HepG2 (cell line): Measurements from ENCODE around the gene CLIC3. TPM values are rescaled to one million over a fixed set of nuclear protein-coding genes. Genes with fewer than 3 reads are reported as not detected.

ENCODE experiments used
- ARNT2 ChIP-seq: sonication (generic); formaldehyde crosslinking; IDR thresholded peaks from 2 replicates; pipeline ENCODE4 v1.8.0; 2022; ENCODE audit warnings: mild to moderate bottlenecking, low read depth, missing genetic modification reagents, moderate library complexity
- HDAC1 ChIP-seq: sonication (generic); formaldehyde crosslinking; IDR thresholded peaks from 2 replicates; pipeline ENCODE4 v1.5.1; 2020; ENCODE audit warnings: mild to moderate bottlenecking, missing genetic modification reagents
- SALL2 ChIP-seq: sonication (generic); formaldehyde crosslinking; IDR thresholded peaks from 2 replicates; pipeline ENCODE4 v1.8.1; 2023; ENCODE audit warnings: mild to moderate bottlenecking, missing genetic modification reagents, inconsistent platforms
- TRIM22 ChIP-seq: fragments of 450-650 bp; IDR thresholded peaks from 2 replicates; pipeline ENCODE4 v1.6.1; 2017
- YY1 ChIP-seq: IDR thresholded peaks from 2 replicates; pipeline ENCODE4 v1.6.1; 2011; ENCODE audit warnings: low read length, low read depth, moderate library complexity, mild to moderate bottlenecking; ENCODE audit not compliant: insufficient read depth, insufficient replicate concordance
- ZFP91 ChIP-seq: sonication (generic); formaldehyde crosslinking; IDR thresholded peaks from 2 replicates; pipeline ENCODE4 v1.9.0; 2022; ENCODE audit warnings: missing genetic modification reagents, mild to moderate bottlenecking, borderline replicate concordance
- ZNF883 ChIP-seq: sonication (generic); formaldehyde crosslinking; IDR thresholded peaks from 2 replicates; pipeline ENCODE4 v1.5.1; 2020; ENCODE audit warnings: mild to moderate bottlenecking, missing genetic modification reagents; ENCODE audit errors: not compliant biosample characterization
- polyA plus RNA-seq, 8 experiments: library from polyadenylated mRNA; depleted of rRNA in 3 of 8; stranded (reverse) in 7 of 8; unstranded in 1 of 8; fragments of >200 nt; fragmentation: Illumina TruSeq in 4 of 8; extraction: Trizol in 4 of 8; gene quantifications; 2 replicates each; pipeline versions ENCODE4 v1.2.1 to v1.2.3, GENCODE V29; 2011 to 2016; ENCODE audit warnings: low read depth in 4 of 8, missing spikeins in 1 of 8, mixed read lengths in 1 of 8; ENCODE audit not compliant: insufficient read depth in 1 of 8
- total RNA-seq, 5 experiments: library from RNA; depleted of rRNA; stranded (reverse); fragments of >200 nt; fragmentation: Illumina TruSeq; extraction: Trizol; gene quantifications; 2 replicates each; pipeline ENCODE4 v1.2.3, GENCODE V29; 2016; ENCODE audit warnings: low read depth in 1 of 5
- TF ChIP-seq, protein P1 (sequence below): sonication (generic); formaldehyde crosslinking; IDR thresholded peaks from 2 replicates; pipeline ENCODE4 v1.4.0; 2020; ENCODE audit warnings: mild to moderate bottlenecking, missing genetic modification reagents
- TF ChIP-seq, protein P2 (sequence below): sonication (generic); formaldehyde crosslinking; IDR thresholded peaks from 2 replicates; pipeline ENCODE4 v1.5.1; 2020; ENCODE audit warnings: mild to moderate bottlenecking, missing genetic modification reagents, moderate library complexity

Gene CLIC3
- total and polyA plus RNA-seq, 2 of the 13 experiments (the other 11 are each of a cell fraction or from before 2014, with no cell fraction given), result 0.51 to 1.5 TPM

DNA sequence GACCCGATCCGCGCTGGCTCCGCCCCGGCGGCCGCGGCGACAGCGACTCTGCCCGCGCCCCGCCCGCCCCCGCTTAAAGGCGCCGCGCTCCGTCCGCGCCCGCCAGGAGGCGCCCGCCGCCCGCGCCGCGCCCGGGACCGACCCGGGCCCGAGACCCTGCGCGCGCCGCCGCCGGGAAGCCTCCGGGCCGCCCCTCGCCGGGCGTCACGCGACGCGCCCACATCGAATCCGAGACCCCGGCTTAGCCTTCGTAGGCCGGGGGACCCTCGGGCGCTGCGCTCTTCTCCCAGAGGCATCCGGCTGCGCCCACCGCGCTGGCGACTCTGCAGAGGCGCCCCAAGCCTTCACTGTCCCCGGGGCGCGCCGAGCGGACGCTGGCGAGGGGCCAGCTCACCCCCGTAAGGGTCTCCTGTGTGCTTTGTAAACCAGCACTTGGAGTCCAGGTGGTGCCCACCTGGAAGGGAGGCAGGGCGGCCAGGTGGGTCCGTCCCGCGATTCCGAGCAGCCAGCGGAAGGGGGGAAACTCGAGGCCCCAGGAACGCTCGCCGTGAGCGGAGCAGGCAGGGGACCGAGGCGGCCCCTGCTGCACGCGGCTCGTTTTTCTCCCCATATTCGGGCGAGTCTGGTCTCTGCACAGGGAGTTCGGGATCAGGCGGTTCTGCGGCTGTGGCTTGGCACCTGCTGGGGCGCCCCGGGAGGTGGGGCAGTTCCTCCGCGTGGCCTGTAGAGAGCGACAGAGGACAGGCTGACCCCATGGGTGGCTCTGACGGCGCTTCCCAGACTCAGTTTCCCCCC lies 32.1 kb upstream of the CLIC3 start (continued):
- TF ChIP-seq ARNT2 (CRISPR knock-in tag) (0 out of 2 replicates have a peak, but pooled peaks have one; percentile 14), ZNF883 (CRISPR knock-in tag) (no peak), YY1 (no peak), HDAC1 (CRISPR knock-in tag) (peak; percentile 52; the same call in 1 of the 2 replicates), SALL2 (0 out of 2 replicates have a peak, but pooled peaks have one; percentile 9), TRIM22 (no peak), ZFP91 (CRISPR knock-in tag) (peak; percentile 65)
- TF ChIP-seq, protein P1, sequence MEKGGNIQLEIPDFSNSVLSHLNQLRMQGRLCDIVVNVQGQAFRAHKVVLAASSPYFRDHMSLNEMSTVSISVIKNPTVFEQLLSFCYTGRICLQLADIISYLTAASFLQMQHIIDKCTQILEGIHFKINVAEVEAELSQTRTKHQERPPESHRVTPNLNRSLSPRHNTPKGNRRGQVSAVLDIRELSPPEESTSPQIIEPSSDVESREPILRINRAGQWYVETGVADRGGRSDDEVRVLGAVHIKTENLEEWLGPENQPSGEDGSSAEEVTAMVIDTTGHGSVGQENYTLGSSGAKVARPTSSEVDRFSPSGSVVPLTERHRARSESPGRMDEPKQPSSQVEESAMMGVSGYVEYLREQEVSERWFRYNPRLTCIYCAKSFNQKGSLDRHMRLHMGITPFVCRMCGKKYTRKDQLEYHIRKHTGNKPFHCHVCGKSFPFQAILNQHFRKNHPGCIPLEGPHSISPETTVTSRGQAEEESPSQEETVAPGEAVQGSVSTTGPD (CRISPR knock-in tag), result no peak
- TF ChIP-seq, protein P2, sequence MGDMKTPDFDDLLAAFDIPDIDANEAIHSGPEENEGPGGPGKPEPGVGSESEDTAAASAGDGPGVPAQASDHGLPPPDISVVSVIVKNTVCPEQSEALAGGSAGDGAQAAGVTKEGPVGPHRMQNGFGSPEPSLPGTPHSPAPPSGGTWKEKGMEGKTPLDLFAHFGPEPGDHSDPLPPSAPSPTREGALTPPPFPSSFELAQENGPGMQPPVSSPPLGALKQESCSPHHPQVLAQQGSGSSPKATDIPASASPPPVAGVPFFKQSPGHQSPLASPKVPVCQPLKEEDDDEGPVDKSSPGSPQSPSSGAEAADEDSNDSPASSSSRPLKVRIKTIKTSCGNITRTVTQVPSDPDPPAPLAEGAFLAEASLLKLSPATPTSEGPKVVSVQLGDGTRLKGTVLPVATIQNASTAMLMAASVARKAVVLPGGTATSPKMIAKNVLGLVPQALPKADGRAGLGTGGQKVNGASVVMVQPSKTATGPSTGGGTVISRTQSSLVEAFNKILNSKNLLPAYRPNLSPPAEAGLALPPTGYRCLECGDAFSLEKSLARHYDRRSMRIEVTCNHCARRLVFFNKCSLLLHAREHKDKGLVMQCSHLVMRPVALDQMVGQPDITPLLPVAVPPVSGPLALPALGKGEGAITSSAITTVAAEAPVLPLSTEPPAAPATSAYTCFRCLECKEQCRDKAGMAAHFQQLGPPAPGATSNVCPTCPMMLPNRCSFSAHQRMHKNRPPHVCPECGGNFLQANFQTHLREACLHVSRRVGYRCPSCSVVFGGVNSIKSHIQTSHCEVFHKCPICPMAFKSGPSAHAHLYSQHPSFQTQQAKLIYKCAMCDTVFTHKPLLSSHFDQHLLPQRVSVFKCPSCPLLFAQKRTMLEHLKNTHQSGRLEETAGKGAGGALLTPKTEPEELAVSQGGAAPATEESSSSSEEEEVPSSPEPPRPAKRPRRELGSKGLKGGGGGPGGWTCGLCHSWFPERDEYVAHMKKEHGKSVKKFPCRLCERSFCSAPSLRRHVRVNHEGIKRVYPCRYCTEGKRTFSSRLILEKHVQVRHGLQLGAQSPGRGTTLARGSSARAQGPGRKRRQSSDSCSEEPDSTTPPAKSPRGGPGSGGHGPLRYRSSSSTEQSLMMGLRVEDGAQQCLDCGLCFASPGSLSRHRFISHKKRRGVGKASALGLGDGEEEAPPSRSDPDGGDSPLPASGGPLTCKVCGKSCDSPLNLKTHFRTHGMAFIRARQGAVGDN, result peak; percentile 61; the same call in 1 of the 2 replicates
